Measurements from ENCODE around the gene BAMBI. TPM values are rescaled to one million over a fixed set of nuclear protein-coding genes. Genes with fewer than 3 reads are reported as not detected.

Gene BAMBI
- polyA plus RNA-seq, 1 experiment: 10.8 TPM

GRCh38 chr10:28698075-28698474 is 20.8 kb downstream of the BAMBI start:
- DNase-seq (ENCODE audit: low read depth, low spot score): no peak
- no peak for TF ChIP-seq CTCF (IDR thresholded peaks at IDR 0.05; ENCODE audit: low read depth, low read length)
- no peak overlapping the region for H3K27ac ChIP-seq (ENCODE audit: low read depth, low read length)
- no peak overlapping the region for H3K4me3 ChIP-seq (ENCODE audit: low read depth, low read length)
- ChIA-PET CTCF (no interaction called here), POLR2A (no interaction called here)
- no peaks in the 10 kb centered on the region for H3K9me3 ChIP-seq (ENCODE audit: control insufficient read depth, insufficient read depth, low read length)
- H3K27me3 ChIP-seq (ENCODE audit: control insufficient read depth, insufficient read depth, low read length): peaks cover 7% of the 10 kb centered on the region

GRCh38 chr10:28704464-28705161 is 27.3 kb downstream of the BAMBI start:
- POLR2A ChIA-PET: no interaction called here
- H3K27me3 ChIP-seq (ENCODE audit: control insufficient read depth, insufficient read depth, low read length): no peaks in the 10 kb centered on the region
- H3K9me3 ChIP-seq (ENCODE audit: control insufficient read depth, insufficient read depth, low read length): no peaks in the 10 kb centered on the region
- no peak overlapping the region for H3K4me3 ChIP-seq (ENCODE audit: low read depth, low read length)
- no peak for DNase-seq (ENCODE audit: low read depth, low spot score)
- CTCF ChIA-PET: no interaction called here
- H3K27ac ChIP-seq (ENCODE audit: low read depth, low read length): no peak overlapping the region
- no peak for TF ChIP-seq CTCF (IDR thresholded peaks at IDR 0.05; ENCODE audit: low read depth, low read length)

- TF ChIP-seq CTCF (IDR thresholded peaks at IDR 0.05; ENCODE audit: low read depth, low read length): no peak
- no peak overlapping the region for H3K4me3 ChIP-seq (ENCODE audit: low read depth, low read length)
- ChIA-PET CTCF (no interaction called here), POLR2A (no interaction called here)
- no peaks in the 10 kb centered on the region for H3K27me3 ChIP-seq (ENCODE audit: control insufficient read depth, insufficient read depth, low read length)
- no peak for DNase-seq (ENCODE audit: low read depth, low spot score)
- no peak overlapping the region for H3K27ac ChIP-seq (ENCODE audit: low read depth, low read length)
- H3K9me3 ChIP-seq (ENCODE audit: control insufficient read depth, insufficient read depth, low read length): no peaks in the 10 kb centered on the region
These were observed 28.2 kb downstream of the BAMBI start for GRCh38 chr10:28705472-28705871.

GRCh38 chr10:28709001-28709710 is 31.8 kb downstream of the BAMBI start:
- H3K27ac ChIP-seq (ENCODE audit: low read depth, low read length): no peak overlapping the region
- ChIA-PET POLR2A (no interaction called here), CTCF (interaction anchor here (0.6 kb wide), 1 partner anchor 477 kb away, joined by 3 read pairs; no protein-coding TSS in a partner anchor)
- H3K27me3 ChIP-seq (ENCODE audit: control insufficient read depth, insufficient read depth, low read length): no peaks in the 10 kb centered on the region
- no peak overlapping the region for H3K4me3 ChIP-seq (ENCODE audit: low read depth, low read length)
- TF ChIP-seq CTCF (IDR thresholded peaks at IDR 0.05; ENCODE audit: low read depth, low read length): no peak
- DNase-seq (ENCODE audit: low read depth, low spot score): no peak
- no peaks in the 10 kb centered on the region for H3K9me3 ChIP-seq (ENCODE audit: control insufficient read depth, insufficient read depth, low read length)

- ChIA-PET POLR2A (no interaction called here), CTCF (interaction anchor here (0.6 kb wide), 2 partner anchors 43 to 150 kb away, joined by 3 read pairs; no protein-coding TSS in a partner anchor)
- no peak for DNase-seq (ENCODE audit: low read depth, low spot score)
These were observed 33.0 kb downstream of the BAMBI start for GRCh38 chr10:28710202-28710886.

More at GRCh38 chr10:28710202-28710886, 33.0 kb downstream of the BAMBI start:
- no peak overlapping the region for H3K4me3 ChIP-seq (ENCODE audit: low read depth, low read length)
- H3K27ac ChIP-seq (ENCODE audit: low read depth, low read length): no peak overlapping the region
- no peaks in the 10 kb centered on the region for H3K9me3 ChIP-seq (ENCODE audit: control insufficient read depth, insufficient read depth, low read length)
- H3K27me3 ChIP-seq (ENCODE audit: control insufficient read depth, insufficient read depth, low read length): no peaks in the 10 kb centered on the region
- TF ChIP-seq CTCF (IDR thresholded peaks at IDR 0.05; ENCODE audit: low read depth, low read length): no peak

Data from AG04450 (cell line).